ES-I3 (cell line): Measurements from ENCODE around the gene FHIT.
"Not testable (repeated sequence)": the region's sequence is repeated elsewhere in the genome, so short reads cannot be mapped to it uniquely, and the experiment has no call there.

Experiments
- H3K36me3 ChIP-seq: 2 replicates; pipeline ENCODE4 v1.6.1; 2013; ENCODE audit warnings: mild to moderate bottlenecking, low read length, control low read depth, moderate library complexity; ENCODE audit not compliant: insufficient read depth
- H3K4me1 ChIP-seq: 2 replicates; pipeline ENCODE4 v1.6.1; 2013; ENCODE audit warnings: mild to moderate bottlenecking, control low read depth, low read length; ENCODE audit not compliant: insufficient read depth
- H3K9ac ChIP-seq: 2 replicates; pipeline ENCODE4 v1.6.1; 2013; ENCODE audit warnings: low read depth, mild to moderate bottlenecking, low read length, moderate library complexity
- H3K9me3 ChIP-seq: 2 replicates; pipeline ENCODE4 v1.6.1; 2013; ENCODE audit warnings: mild to moderate bottlenecking, low read length, moderate library complexity; ENCODE audit not compliant: control insufficient read depth, insufficient read depth

Gene FHIT

GRCh38 chr3:60577601-60578000, 673.7 kb downstream of the FHIT start:
- H3K4me1 ChIP-seq = peaks cover 16% of the 10 kb centered on the region
- no peaks in the 10 kb centered on the region for H3K9me3 ChIP-seq
- no peaks in the 10 kb centered on the region for H3K36me3 ChIP-seq
- no peak overlapping the region for H3K9ac ChIP-seq

DNA sequence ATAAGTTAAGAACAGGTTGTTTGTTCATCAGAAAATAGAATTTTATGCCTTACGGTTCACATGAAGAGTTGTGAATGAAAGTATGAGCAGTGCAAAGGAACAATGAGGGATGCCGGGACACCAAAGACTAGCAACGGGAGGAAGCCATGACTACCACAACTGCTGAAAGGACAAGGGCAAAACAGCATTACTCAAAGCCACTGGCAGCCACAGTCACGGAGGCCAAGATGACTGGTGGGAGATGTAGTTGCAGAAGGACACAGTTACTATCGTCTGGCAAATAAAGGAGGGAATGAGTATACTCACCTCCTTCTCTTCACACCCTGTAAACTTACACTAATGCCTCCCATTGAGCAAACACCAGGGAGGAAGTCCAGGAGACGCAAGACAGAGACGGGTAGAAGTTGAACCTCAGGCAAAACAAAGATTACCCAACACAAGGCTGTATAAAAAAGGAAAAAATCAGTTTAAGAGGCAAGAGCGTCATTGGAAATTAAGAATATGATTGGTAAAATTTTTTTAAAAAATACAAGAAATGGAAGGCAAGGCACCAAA, 675.5 kb downstream of the FHIT start:
- Histone ChIP-seq H3K9ac (no peak overlapping the region), H3K36me3 (no peaks in the 10 kb centered on the region), H3K9me3 (no peaks in the 10 kb centered on the region), H3K4me1 (peaks cover 12% of the 10 kb centered on the region; the same call in 1 of the 2 replicates)

- no peak overlapping the region for H3K9ac ChIP-seq
- peaks cover 12% of the 10 kb centered on the region; the same call in 1 of the 2 replicates for H3K4me1 ChIP-seq
- no peaks in the 10 kb centered on the region for H3K9me3 ChIP-seq
- no peaks in the 10 kb centered on the region for H3K36me3 ChIP-seq
Observed at GRCh38 chr3:60574046-60574769, 677.0 kb downstream of the FHIT start.

- Histone ChIP-seq H3K4me1 (peaks cover 12% of the 10 kb centered on the region; the same call in 1 of the 2 replicates), H3K9ac (no peak overlapping the region), H3K9me3 (no peaks in the 10 kb centered on the region), H3K36me3 (no peaks in the 10 kb centered on the region)
Observed at GRCh38 chr3:60573494-60573893, 677.8 kb downstream of the FHIT start.

DNA sequence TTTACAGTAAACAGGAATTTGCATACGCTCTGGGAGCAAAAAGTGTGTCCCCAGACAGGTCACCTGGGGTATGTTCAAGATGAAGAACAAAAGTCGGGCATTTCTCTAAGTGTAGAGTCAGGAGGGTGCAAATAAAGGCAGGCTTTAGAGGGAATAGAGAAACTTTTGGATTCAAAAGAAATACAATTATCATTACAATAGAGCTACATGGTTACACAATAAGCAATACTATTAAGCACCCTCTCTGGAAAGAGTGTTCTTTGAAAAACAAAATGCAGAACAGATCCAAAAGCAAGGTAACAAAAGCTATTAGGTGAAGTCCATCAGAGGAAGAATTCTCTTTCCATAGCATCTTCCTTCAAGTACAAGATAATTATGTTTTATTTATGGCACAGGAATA, 679.7 kb downstream of the FHIT start:
- Histone ChIP-seq H3K4me1 (peaks cover 12% of the 10 kb centered on the region; the same call in 1 of the 2 replicates), H3K9me3 (no peaks in the 10 kb centered on the region), H3K9ac (no peak overlapping the region), H3K36me3 (no peaks in the 10 kb centered on the region)

GRCh38 chr3:60557122-60557521, 694.1 kb downstream of the FHIT start:
- H3K9me3 ChIP-seq = no peaks in the 10 kb centered on the region
- H3K4me1 ChIP-seq = peaks cover 18% of the 10 kb centered on the region

GRCh38 chr3:60555686-60556354, 695.4 kb downstream of the FHIT start:
- peaks cover 18% of the 10 kb centered on the region for H3K4me1 ChIP-seq
- no peak overlapping the region for H3K9ac ChIP-seq
- no peaks in the 10 kb centered on the region for H3K36me3 ChIP-seq
- no peaks in the 10 kb centered on the region for H3K9me3 ChIP-seq

More at GRCh38 chr3:60557122-60557521, 694.1 kb downstream of the FHIT start:
- Histone ChIP-seq H3K9ac (no peak overlapping the region), H3K36me3 (no peaks in the 10 kb centered on the region)

GRCh38 chr3:60553144-60553543, 698.1 kb downstream of the FHIT start:
- Histone ChIP-seq H3K36me3 (no peaks in the 10 kb centered on the region), H3K9ac (no peak overlapping the region), H3K4me1 (peaks cover 18% of the 10 kb centered on the region), H3K9me3 (no peaks in the 10 kb centered on the region)

DNA sequence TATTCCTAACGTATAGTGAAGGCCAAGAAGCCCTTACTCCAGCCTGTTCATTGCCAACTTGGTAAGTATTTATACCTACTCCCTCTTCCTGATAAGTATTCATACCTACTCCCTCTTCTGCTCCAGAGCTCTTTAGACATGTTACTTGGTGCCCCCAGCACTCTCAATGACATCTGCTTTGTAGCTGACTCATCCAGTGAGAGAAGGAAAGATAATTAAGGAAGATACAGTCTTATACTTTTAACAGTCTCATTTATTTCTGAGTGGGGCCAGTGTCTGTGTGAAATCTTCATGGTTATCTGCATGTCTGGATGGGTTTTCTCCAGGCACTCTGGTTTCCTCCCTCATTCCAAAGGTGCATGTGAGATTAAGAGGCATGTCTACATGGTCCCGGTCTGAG, 698.7 kb downstream of the FHIT start:
- H3K9ac ChIP-seq = no peak overlapping the region
- H3K36me3 ChIP-seq = no peaks in the 10 kb centered on the region
- H3K9me3 ChIP-seq = no peaks in the 10 kb centered on the region
- H3K4me1 ChIP-seq = peaks cover 18% of the 10 kb centered on the region

GRCh38 chr3:60551455-60552209, 699.6 kb downstream of the FHIT start:
- Histone ChIP-seq H3K9ac (no peak overlapping the region), H3K4me1 (peaks cover 18% of the 10 kb centered on the region), H3K9me3 (no peaks in the 10 kb centered on the region), H3K36me3 (no peaks in the 10 kb centered on the region)

DNA sequence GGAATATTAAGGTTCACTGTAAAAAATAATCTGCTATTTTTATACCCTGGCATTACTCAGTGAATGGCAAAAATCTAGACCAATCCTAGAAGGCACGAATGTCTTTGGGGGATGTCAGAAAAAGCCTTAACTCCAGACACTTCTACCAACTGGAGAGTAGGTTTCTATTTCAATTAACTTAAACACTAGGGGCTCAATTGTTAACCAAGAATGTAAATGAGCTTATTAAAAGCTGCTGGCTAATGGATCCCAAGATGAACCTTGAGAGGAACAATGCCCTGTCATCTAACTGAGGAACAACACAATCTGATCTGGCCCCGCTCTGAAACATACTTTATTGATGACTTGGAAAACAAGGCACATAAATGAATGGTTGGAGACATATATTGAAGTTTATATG, 701.4 kb downstream of the FHIT start:
- Histone ChIP-seq H3K9ac (no peak overlapping the region), H3K4me1 (peaks cover 1% of the 10 kb centered on the region; the same call in 1 of the 2 replicates)

DNA sequence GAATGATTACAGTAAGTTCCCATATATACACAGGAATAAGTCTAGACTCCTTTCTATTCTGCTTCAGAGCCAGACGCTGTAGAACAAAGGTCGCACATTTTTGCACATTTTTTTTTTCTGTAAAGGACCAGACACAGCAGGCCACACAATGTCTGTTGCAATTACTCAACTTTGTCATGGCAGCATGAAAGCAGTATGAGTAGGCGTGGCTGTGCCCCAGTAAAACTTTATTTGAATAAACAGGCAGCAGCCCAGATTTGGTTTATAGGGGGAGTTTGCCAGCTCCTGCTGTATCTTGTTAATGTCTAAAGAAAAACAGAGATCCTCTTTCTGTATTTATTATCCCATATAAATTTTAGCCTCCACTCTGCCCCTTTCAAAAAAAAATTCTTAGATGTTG, 708.3 kb downstream of the FHIT start:
- no peak overlapping the region for H3K9ac ChIP-seq
- H3K9me3 ChIP-seq = no peaks in the 10 kb centered on the region
- H3K36me3 ChIP-seq = no peaks in the 10 kb centered on the region
- H3K4me1 ChIP-seq = no peaks in the 10 kb centered on the region

More for the DNA sequence above, 701.4 kb downstream of the FHIT start:
- Histone ChIP-seq H3K36me3 (no peaks in the 10 kb centered on the region), H3K9me3 (no peaks in the 10 kb centered on the region)

- H3K36me3 ChIP-seq, H3K9me3 ChIP-seq, H3K4me1 ChIP-seq, H3K9ac ChIP-seq: not testable (repeated sequence)
Observed at GRCh38 chr3:60539394-60539793, 711.9 kb downstream of the FHIT start.

DNA sequence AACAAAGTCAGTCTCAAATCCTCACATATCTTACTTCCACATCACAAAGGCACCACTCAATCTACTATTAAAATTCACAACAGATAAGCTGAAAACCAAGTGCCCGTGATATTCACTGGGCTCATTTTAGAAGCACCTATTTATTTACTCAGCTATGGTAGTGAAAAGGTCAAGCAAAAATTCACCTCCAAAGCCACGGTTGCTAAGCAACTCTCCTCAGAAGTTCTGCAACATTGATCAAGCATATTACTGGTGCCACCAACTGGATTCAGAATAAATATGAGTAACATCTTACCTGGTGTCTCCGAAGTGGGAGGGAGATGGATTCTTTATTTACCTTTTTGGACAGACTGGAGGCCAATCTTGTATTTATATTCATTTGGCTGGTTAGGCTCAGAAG, 714.8 kb downstream of the FHIT start:
- Histone ChIP-seq H3K9me3 (no peaks in the 10 kb centered on the region), H3K4me1 (no peaks in the 10 kb centered on the region), H3K9ac (no peak overlapping the region), H3K36me3 (no peaks in the 10 kb centered on the region)
